HG02798 (cell line): ENCODE measurements around the gene PYDC1.
"Not testable (repeated sequence)": the region's sequence is repeated elsewhere in the genome, so short reads cannot be mapped to it uniquely, and the experiment has no call there.

Source experiments
- ATAC-seq: cut with Tn5 transposase; IDR thresholded peaks from one replicate; pipeline ENCODE4 v1.9.1; 2021; ENCODE audit warnings: mild to moderate bottlenecking; ENCODE audit not compliant: unreplicated experiment, poor library complexity

The PYDC1 gene

GRCh38 chr16:31216422-31217135 is at the start of gene PYDC1:
Gene PYDC1, minus strand, starts transcription at chr16:31217135. Its CDS starts 107 bp downstream, at chr16:31217028.
- no peak for ATAC-seq

GRCh38 chr16:31265329-31266245 is 48.7 kb upstream of the PYDC1 start:
- ATAC-seq, result peak; percentile 94

- ATAC-seq, result no peak
These were observed 45.1 kb upstream of the PYDC1 start for GRCh38 chr16:31262084-31262483.

- ATAC-seq, result no peak
These were observed 43.4 kb upstream of the PYDC1 start for GRCh38 chr16:31260136-31260931.

- no peak for ATAC-seq
These were observed 41.4 kb upstream of the PYDC1 start for GRCh38 chr16:31258366-31258765.

- ATAC-seq, result no peak
These were observed 39.5 kb upstream of the PYDC1 start for GRCh38 chr16:31256466-31256865.

- ATAC-seq, result no peak
These were observed 36.7 kb upstream of the PYDC1 start for GRCh38 chr16:31253642-31254045.

- no peak for ATAC-seq
These were observed 34.5 kb upstream of the PYDC1 start for GRCh38 chr16:31251435-31251834.

GRCh38 chr16:31250782-31251384 is 33.9 kb upstream of the PYDC1 start:
- ATAC-seq, result no peak

GRCh38 chr16:31248344-31248743 is 31.4 kb upstream of the PYDC1 start:
- ATAC-seq, result no peak

GRCh38 chr16:31246296-31246695 is 29.4 kb upstream of the PYDC1 start:
- no peak for ATAC-seq

- ATAC-seq, result not testable (repeated sequence)
These were observed 28.7 kb upstream of the PYDC1 start for GRCh38 chr16:31245598-31245997.

GRCh38 chr16:31243734-31244670 is 27.1 kb upstream of the PYDC1 start:
- ATAC-seq, result no peak

GRCh38 chr16:31242206-31242605 is 25.3 kb upstream of the PYDC1 start:
- no peak for ATAC-seq

- no peak for ATAC-seq
These were observed 21.1 kb upstream of the PYDC1 start for GRCh38 chr16:31238041-31238440.

- no peak for ATAC-seq
These were observed 12.6 kb upstream of the PYDC1 start for GRCh38 chr16:31229501-31229900.

- no peak for ATAC-seq
These were observed 11.3 kb upstream of the PYDC1 start for GRCh38 chr16:31228206-31228605.

GRCh38 chr16:31225193-31225592 is 8.3 kb upstream of the PYDC1 start:
- ATAC-seq, result no peak
